ENCODE measurements around the gene ITPR1. TPM values are rescaled to one million over a fixed set of nuclear protein-coding genes. Genes with fewer than 3 reads are reported as not detected.

ITPR1 gene
- total RNA-seq, 1 experiment from 2014 or later, result 8.7 TPM

DNA sequence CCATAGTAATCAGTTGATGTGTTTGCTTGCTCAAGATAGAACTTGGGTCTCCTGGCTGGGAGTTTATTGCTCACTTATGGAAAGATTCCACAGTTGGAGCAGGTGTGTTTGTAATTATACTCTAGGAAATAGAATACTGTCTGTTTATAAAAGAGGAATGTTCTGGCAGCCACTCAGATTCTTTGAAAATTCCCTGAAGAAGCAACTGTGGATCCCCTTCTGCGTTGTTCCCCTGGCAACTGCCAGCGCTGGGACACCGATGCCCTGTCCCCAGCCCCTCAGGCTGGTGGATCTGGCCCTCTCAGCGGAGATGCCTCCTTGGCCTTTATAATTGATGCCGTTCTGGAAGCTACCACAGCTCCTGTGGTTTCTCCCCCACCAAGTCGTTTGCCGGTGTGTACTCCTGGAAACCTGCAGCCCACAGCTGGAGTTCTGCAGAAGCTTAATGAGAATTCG, 225.9 kb downstream of the ITPR1 start:
- intact Hi-C loops (cut with micrococcal nuclease; ENCODE audit: unreplicated experiment) (no loop called here), in situ Hi-C loops (cut with HindIII; ENCODE audit: low pct_unique_long_range_greater_than_20kb, low sequenced_read_pairs) (no loop called here)
- BruUV-seq (replicated peaks), result no TSS peak
- no peaks in the 10 kb centered on the region for H3K9me3 ChIP-seq (ENCODE audit: control insufficient read depth, insufficient read depth, low read depth, low read length)
- ChIA-PET CTCF (interaction anchor here (0.6 kb wide), 1 partner anchor 11 kb away, joined by 8 read pairs; no protein-coding TSS in a partner anchor), POLR2A (interaction anchor here (0.7 kb wide), 1 partner anchor 260 kb away, joined by 3 read pairs; the partner anchor contains the start of gene BHLHE40)
- H3K27me3 ChIP-seq (ENCODE audit: control insufficient read depth, insufficient read depth, low read length), result no peaks in the 10 kb centered on the region
- DNase-seq (ENCODE audit: low read depth, low spot score) (no peak), ATAC-seq (no peak)
- H3K4me3 ChIP-seq (ENCODE audit: low read depth in 2 of 2, low read length in 2 of 2), result no peak overlapping the region
- H3K27ac ChIP-seq (ENCODE audit: low read length), result peak overlapping the region; percentile 75
- no peaks in the 10 kb centered on the region for H3K36me3 ChIP-seq (ENCODE audit: control insufficient read depth, insufficient read depth, low read length)
- TF ChIP-seq TCF7L2 (IDR thresholded peaks at IDR 0.05; ENCODE audit: low read depth, low read length), result no peak
- TF ChIP-seq, protein P1, sequence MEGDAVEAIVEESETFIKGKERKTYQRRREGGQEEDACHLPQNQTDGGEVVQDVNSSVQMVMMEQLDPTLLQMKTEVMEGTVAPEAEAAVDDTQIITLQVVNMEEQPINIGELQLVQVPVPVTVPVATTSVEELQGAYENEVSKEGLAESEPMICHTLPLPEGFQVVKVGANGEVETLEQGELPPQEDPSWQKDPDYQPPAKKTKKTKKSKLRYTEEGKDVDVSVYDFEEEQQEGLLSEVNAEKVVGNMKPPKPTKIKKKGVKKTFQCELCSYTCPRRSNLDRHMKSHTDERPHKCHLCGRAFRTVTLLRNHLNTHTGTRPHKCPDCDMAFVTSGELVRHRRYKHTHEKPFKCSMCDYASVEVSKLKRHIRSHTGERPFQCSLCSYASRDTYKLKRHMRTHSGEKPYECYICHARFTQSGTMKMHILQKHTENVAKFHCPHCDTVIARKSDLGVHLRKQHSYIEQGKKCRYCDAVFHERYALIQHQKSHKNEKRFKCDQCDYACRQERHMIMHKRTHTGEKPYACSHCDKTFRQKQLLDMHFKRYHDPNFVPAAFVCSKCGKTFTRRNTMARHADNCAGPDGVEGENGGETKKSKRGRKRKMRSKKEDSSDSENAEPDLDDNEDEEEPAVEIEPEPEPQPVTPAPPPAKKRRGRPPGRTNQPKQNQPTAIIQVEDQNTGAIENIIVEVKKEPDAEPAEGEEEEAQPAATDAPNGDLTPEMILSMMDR (IDR thresholded peaks at IDR 0.05), result no peak
- TF ChIP-seq, protein P2, sequence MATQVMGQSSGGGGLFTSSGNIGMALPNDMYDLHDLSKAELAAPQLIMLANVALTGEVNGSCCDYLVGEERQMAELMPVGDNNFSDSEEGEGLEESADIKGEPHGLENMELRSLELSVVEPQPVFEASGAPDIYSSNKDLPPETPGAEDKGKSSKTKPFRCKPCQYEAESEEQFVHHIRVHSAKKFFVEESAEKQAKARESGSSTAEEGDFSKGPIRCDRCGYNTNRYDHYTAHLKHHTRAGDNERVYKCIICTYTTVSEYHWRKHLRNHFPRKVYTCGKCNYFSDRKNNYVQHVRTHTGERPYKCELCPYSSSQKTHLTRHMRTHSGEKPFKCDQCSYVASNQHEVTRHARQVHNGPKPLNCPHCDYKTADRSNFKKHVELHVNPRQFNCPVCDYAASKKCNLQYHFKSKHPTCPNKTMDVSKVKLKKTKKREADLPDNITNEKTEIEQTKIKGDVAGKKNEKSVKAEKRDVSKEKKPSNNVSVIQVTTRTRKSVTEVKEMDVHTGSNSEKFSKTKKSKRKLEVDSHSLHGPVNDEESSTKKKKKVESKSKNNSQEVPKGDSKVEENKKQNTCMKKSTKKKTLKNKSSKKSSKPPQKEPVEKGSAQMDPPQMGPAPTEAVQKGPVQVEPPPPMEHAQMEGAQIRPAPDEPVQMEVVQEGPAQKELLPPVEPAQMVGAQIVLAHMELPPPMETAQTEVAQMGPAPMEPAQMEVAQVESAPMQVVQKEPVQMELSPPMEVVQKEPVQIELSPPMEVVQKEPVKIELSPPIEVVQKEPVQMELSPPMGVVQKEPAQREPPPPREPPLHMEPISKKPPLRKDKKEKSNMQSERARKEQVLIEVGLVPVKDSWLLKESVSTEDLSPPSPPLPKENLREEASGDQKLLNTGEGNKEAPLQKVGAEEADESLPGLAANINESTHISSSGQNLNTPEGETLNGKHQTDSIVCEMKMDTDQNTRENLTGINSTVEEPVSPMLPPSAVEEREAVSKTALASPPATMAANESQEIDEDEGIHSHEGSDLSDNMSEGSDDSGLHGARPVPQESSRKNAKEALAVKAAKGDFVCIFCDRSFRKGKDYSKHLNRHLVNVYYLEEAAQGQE (IDR thresholded peaks at IDR 0.05; ENCODE audit: insufficient read depth in 1 of 2, low read depth in 2 of 2, low read length in 1 of 2), result no peak
- TF ChIP-seq SIN3A (IDR thresholded peaks at IDR 0.05; ENCODE audit: borderline replicate concordance, insufficient read depth, low read depth, low read length), result no peak
- TF ChIP-seq POLR2AphosphoS5 (IDR thresholded peaks at IDR 0.05; ENCODE audit: low read depth, low read length), result no peak
- peaks cover 28% of the 10 kb centered on the region for H3K4me1 ChIP-seq (ENCODE audit: control insufficient read depth, insufficient read depth, low read length)

DNA sequence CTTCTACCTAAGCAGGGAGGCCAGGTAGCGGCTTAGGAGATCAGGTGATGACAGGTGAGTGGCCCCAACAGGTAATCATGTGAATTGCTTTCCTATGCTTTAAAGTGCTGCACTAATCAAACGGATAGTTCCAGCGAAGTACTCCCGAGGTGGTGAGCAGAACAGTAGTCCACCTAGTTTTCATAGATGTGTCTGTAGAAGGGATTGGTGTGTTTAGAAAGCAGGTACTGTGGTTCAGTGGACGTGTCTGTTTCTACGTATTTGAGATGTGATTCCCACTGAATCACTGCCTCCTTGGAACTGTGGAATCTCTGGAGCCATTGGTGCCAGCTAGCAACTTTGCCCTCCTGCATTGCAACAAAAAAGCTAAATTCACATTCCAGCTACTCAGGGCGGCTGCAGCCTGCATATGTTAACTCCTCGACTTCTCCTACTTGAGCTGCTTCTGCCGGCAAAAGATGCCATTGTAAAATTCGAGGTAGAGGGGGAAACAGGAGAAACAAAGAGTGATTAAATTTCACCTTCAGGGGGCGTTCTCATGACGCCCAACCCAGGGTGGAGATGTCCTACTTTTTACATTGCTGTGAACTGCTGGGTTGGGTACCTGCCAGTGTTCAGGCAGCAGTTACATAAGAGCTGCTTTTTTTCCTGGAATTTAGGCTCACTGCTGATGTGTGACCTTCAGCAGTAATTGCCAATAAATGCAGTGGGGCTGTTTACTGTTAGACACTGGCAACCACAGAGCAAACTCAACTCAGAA, 227.3 kb downstream of the ITPR1 start:
- Histone ChIP-seq H3K27ac (ENCODE audit: low read length) (peak overlapping the region; percentile 71), H3K4me1 (ENCODE audit: control insufficient read depth, insufficient read depth, low read length) (peaks cover 28% of the 10 kb centered on the region), H3K4me3 (ENCODE audit: low read depth in 2 of 2, low read length in 2 of 2) (no peak overlapping the region), H3K9me3 (ENCODE audit: control insufficient read depth, insufficient read depth, low read depth, low read length) (no peaks in the 10 kb centered on the region), H3K36me3 (ENCODE audit: control insufficient read depth, insufficient read depth, low read length) (no peaks in the 10 kb centered on the region), H3K27me3 (ENCODE audit: control insufficient read depth, insufficient read depth, low read length) (no peaks in the 10 kb centered on the region)
- peak; percentile 69 for ATAC-seq
- TF ChIP-seq SIN3A (IDR thresholded peaks at IDR 0.05; ENCODE audit: borderline replicate concordance, insufficient read depth, low read depth, low read length), result no peak
- TF ChIP-seq, protein P2 (IDR thresholded peaks at IDR 0.05; ENCODE audit: insufficient read depth in 1 of 2, low read depth in 2 of 2, low read length in 1 of 2), result no peak
- TF ChIP-seq POLR2AphosphoS5 (IDR thresholded peaks at IDR 0.05; ENCODE audit: low read depth, low read length), result no peak
- no peak for TF ChIP-seq TCF7L2 (IDR thresholded peaks at IDR 0.05; ENCODE audit: low read depth, low read length)
- TF ChIP-seq, protein P1 (IDR thresholded peaks at IDR 0.05), result peak; percentile 62
- intact Hi-C loops (cut with micrococcal nuclease; ENCODE audit: unreplicated experiment), result no loop called here
- ChIA-PET CTCF (interaction anchor here (0.6 to 1.5 kb wide), 6 partner anchors 28 to 275 kb away, joined by 3 to 8 read pairs (median 3); partner anchors contain the start of gene BHLHE40), POLR2A (interaction anchor here (0.6 to 1.0 kb wide), 2 partner anchors 30 to 263 kb away, joined by 4 read pairs; no protein-coding TSS in a partner anchor)
- BruUV-seq (replicated peaks), result no TSS peak
- no peak for DNase-seq (ENCODE audit: low read depth, low spot score)
- in situ Hi-C loops (cut with HindIII; ENCODE audit: low pct_unique_long_range_greater_than_20kb, low sequenced_read_pairs), result no loop called here

Measured in Panc1 (cell line).